Caki2 (cell line): ENCODE results near the gene NDUFC2. TPM values are rescaled to one million over a fixed set of nuclear protein-coding genes. Genes with fewer than 3 reads are reported as not detected.
"Not testable (repeated sequence)": the region's sequence is repeated elsewhere in the genome, so short reads cannot be mapped to it uniquely, and the experiment has no call there.

ENCODE experiments used
- DNase-seq: peaks from one replicate; pipeline ENCODE4 v3.0.0-alpha.2; 2015; ENCODE audit warnings: low read depth
- in situ Hi-C: cut with HindIII; loops from 2 replicates; pipeline ENCODE4 v1.10.0; 2016; ENCODE audit warnings: low sequenced_read_pairs, low pct_unique_long_range_greater_than_20kb, mixed read lengths
- total RNA-seq: library from RNA; depleted of rRNA; stranded (reverse); fragments of >200 nt; shearing (Covaris generic); gene quantifications from 2 replicates; pipeline ENCODE4 v1.2.3, GENCODE V29; 2014; ENCODE audit warnings: low replicate concordance

The NDUFC2 gene
- total RNA-seq, 1 experiment from 2014 or later: 148 TPM

GRCh38 chr11:78081583-78081982 lies 1.9 kb upstream of the NDUFC2 start:
- DNase-seq: no peak
- in situ Hi-C loops: no loop called here

- in situ Hi-C loops: no loop called here
- DNase-seq: no peak
Observed at GRCh38 chr11:78080818-78081495, 1.3 kb upstream of the NDUFC2 start.

- no peak for DNase-seq
- in situ Hi-C loops: no loop called here
Observed at GRCh38 chr11:78080084-78080817, 589 bp upstream of the NDUFC2 start.

- DNase-seq: no peak
- in situ Hi-C loops: no loop called here
Observed at GRCh38 chr11:78078218-78079167, 1.2 kb downstream of the NDUFC2 start.

- in situ Hi-C loops, DNase-seq: not testable (repeated sequence)
Observed at GRCh38 chr11:78077592-78077991, 2.1 kb downstream of the NDUFC2 start.

- in situ Hi-C loops: no loop called here
- DNase-seq: no peak
Observed at GRCh38 chr11:78076733-78077403, 2.8 kb downstream of the NDUFC2 start.

- no peak for DNase-seq
- in situ Hi-C loops: no loop called here
Observed at GRCh38 chr11:78074756-78075155, 4.9 kb downstream of the NDUFC2 start.

GRCh38 chr11:78072455-78072854 lies 7.2 kb downstream of the NDUFC2 start:
- in situ Hi-C loops: no loop called here

GRCh38 chr11:78071717-78072116 lies 7.9 kb downstream of the NDUFC2 start:
- DNase-seq: no peak
- in situ Hi-C loops: no loop called here

More at GRCh38 chr11:78072455-78072854, 7.2 kb downstream of the NDUFC2 start:
- DNase-seq: no peak

GRCh38 chr11:78070621-78071020 lies 9.0 kb downstream of the NDUFC2 start:
- in situ Hi-C loops: no loop called here
- DNase-seq: no peak

- DNase-seq: no peak
Observed at GRCh38 chr11:78069465-78069864, 10.2 kb downstream of the NDUFC2 start.

GRCh38 chr11:78067704-78068103 lies 12.0 kb downstream of the NDUFC2 start:
- no peak for DNase-seq
- in situ Hi-C loops: no loop called here

More at GRCh38 chr11:78069465-78069864, 10.2 kb downstream of the NDUFC2 start:
- in situ Hi-C loops: no loop called here

- in situ Hi-C loops: no loop called here
- no peak for DNase-seq
Observed at GRCh38 chr11:78066471-78066870, 13.2 kb downstream of the NDUFC2 start.

GRCh38 chr11:78065203-78065602 lies 14.5 kb downstream of the NDUFC2 start:
- no peak for DNase-seq
- in situ Hi-C loops: no loop called here

GRCh38 chr11:78063440-78064181 lies 16.1 kb downstream of the NDUFC2 start, which contains the start of gene THRSP:
Gene THRSP (plus strand): TSS chr11:78063861. CDS start chr11:78063882, 21 bp downstream.
- no peak for DNase-seq
- in situ Hi-C loops: no loop called here

- in situ Hi-C loops: no loop called here
- DNase-seq: no peak
Observed at GRCh38 chr11:78062671-78063070, 17.0 kb downstream of the NDUFC2 start.

GRCh38 chr11:78061921-78062311 lies 17.7 kb downstream of the NDUFC2 start:
- in situ Hi-C loops: no loop called here
- no peak for DNase-seq
